ENCODE results near the gene TMEM255B. TPM values are rescaled to one million over a fixed set of nuclear protein-coding genes. Genes with fewer than 3 reads are reported as not detected.
"Not testable (repeated sequence)": the region's sequence is repeated elsewhere in the genome, so short reads cannot be mapped to it uniquely, and the experiment has no call there.

TMEM255B gene
- total RNA-seq, 1 donor from 2014 or later: 13.8 TPM

GRCh38 chr13:113794764-113795173 lies 35.7 kb downstream of the TMEM255B start:
- no peak overlapping the region for H3K27ac Mint-ChIP-seq (ENCODE audit: unreplicated experiment)
- H3K36me3 Mint-ChIP-seq (ENCODE audit: unreplicated experiment): peaks cover 3% of the 10 kb centered on the region
- no peak for TF ChIP-seq CTCF (IDR thresholded peaks at IDR 0.05; ENCODE audit: partially characterized antibody, unreplicated experiment)
- H3K4me1 Mint-ChIP-seq (ENCODE audit: low read depth, unreplicated experiment): peaks cover 19% of the 10 kb centered on the region
- no peak overlapping the region for H3K4me3 Mint-ChIP-seq (ENCODE audit: unreplicated experiment)
- H3K27me3 Mint-ChIP-seq (ENCODE audit: unreplicated experiment): no peaks in the 10 kb centered on the region
- DNase-seq: no peak
- H3K9me3 Mint-ChIP-seq (ENCODE audit: unreplicated experiment): no peaks in the 10 kb centered on the region

- H3K9me3 Mint-ChIP-seq (ENCODE audit: unreplicated experiment); H3K36me3 Mint-ChIP-seq (ENCODE audit: unreplicated experiment); H3K4me3 Mint-ChIP-seq (ENCODE audit: unreplicated experiment); H3K27me3 Mint-ChIP-seq (ENCODE audit: unreplicated experiment); H3K27ac Mint-ChIP-seq (ENCODE audit: unreplicated experiment); DNase-seq: not testable (repeated sequence)
- H3K4me1 Mint-ChIP-seq (ENCODE audit: low read depth, unreplicated experiment): peaks cover 20% of the 10 kb centered on the region
These were observed 36.3 kb downstream of the TMEM255B start for GRCh38 chr13:113795362-113795761.

- H3K4me3 Mint-ChIP-seq (ENCODE audit: unreplicated experiment): no peak overlapping the region
- H3K4me1 Mint-ChIP-seq (ENCODE audit: low read depth, unreplicated experiment): peaks cover 20% of the 10 kb centered on the region
- DNase-seq: no peak
- H3K27me3 Mint-ChIP-seq (ENCODE audit: unreplicated experiment): no peaks in the 10 kb centered on the region
- H3K9me3 Mint-ChIP-seq (ENCODE audit: unreplicated experiment): no peaks in the 10 kb centered on the region
- H3K27ac Mint-ChIP-seq (ENCODE audit: unreplicated experiment): no peak overlapping the region
- no peaks in the 10 kb centered on the region for H3K36me3 Mint-ChIP-seq (ENCODE audit: unreplicated experiment)
- no peak for TF ChIP-seq CTCF (IDR thresholded peaks at IDR 0.05; ENCODE audit: partially characterized antibody, unreplicated experiment)
These were observed 37.4 kb downstream of the TMEM255B start for GRCh38 chr13:113796211-113796963.

- Mint-ChIP-seq H3K4me3 (ENCODE audit: unreplicated experiment) (no peak overlapping the region), H3K9me3 (ENCODE audit: unreplicated experiment) (no peaks in the 10 kb centered on the region), H3K27ac (ENCODE audit: unreplicated experiment) (no peak overlapping the region), H3K27me3 (ENCODE audit: unreplicated experiment) (no peaks in the 10 kb centered on the region), H3K36me3 (ENCODE audit: unreplicated experiment) (no peaks in the 10 kb centered on the region), H3K4me1 (ENCODE audit: low read depth, unreplicated experiment) (peaks cover 19% of the 10 kb centered on the region)
- no peak for DNase-seq
- no peak for TF ChIP-seq CTCF (IDR thresholded peaks at IDR 0.05; ENCODE audit: partially characterized antibody, unreplicated experiment)
These were observed 38.1 kb downstream of the TMEM255B start for GRCh38 chr13:113796964-113797676.

GRCh38 chr13:113798200-113798811 lies 39.3 kb downstream of the TMEM255B start:
- Mint-ChIP-seq H3K9me3 (ENCODE audit: unreplicated experiment) (no peaks in the 10 kb centered on the region), H3K4me3 (ENCODE audit: unreplicated experiment) (no peak overlapping the region), H3K36me3 (ENCODE audit: unreplicated experiment) (no peaks in the 10 kb centered on the region), H3K27me3 (ENCODE audit: unreplicated experiment) (no peaks in the 10 kb centered on the region), H3K4me1 (ENCODE audit: low read depth, unreplicated experiment) (peaks cover 12% of the 10 kb centered on the region), H3K27ac (ENCODE audit: unreplicated experiment) (no peak overlapping the region)
- no peak for DNase-seq
- TF ChIP-seq CTCF (IDR thresholded peaks at IDR 0.05; ENCODE audit: partially characterized antibody, unreplicated experiment): no peak

All from glutamatergic neuron (in vitro differentiated cells).